Amniotic stem cell (primary cell): Measurements from ENCODE around the gene AGER.
A peak's percentile ranks its signal among the peaks of the same experiment; 100 is the strongest.
"Not testable (repeated sequence)": the region's sequence is repeated elsewhere in the genome, so short reads cannot be mapped to it uniquely, and the experiment has no call there.

Experiments
- DNase-seq: peaks from one replicate; lab custom pipeline; 2025; lab: John Stamatoyannopoulos, UW

Gene AGER

DNA sequence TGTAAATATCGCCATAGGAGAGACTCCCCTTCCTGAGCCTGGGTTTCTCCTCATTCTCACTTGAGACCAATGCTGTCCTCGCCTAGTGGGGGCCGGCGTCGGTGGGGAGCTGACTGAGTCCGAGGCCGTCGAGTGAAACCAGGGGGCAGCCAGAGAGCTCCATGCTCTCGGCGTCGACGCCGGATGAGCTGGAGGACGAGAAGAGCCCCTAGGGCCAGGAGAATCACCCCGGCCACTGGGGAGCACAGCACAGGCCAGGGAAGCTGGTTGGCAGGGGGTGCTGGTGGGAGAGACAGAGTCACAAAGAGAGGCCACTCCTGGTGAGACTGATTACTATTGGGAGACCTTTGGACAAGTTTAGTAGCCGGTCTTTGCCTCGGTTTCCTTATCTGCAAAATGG lies 14.8 kb upstream of the AGER start:
- DNase-seq = no peak

DNA sequence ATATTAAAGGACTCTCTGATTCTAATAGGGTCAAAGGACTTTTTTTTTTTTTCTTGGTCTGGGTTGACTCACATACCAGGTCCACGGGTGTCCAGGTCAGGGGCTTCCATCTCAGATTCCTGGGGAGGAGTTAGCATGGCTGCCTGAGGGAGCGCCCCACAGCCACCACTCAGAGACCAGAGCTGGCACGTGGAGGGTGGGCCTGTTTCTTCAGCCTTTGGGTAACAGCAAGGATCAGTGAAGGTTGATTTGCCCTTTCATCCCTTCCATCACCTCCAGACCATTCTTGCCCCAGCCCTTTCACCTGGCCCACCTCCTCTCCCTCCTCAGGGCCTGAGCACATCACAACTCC lies 14.3 kb upstream of the AGER start:
- DNase-seq = no peak

DNA sequence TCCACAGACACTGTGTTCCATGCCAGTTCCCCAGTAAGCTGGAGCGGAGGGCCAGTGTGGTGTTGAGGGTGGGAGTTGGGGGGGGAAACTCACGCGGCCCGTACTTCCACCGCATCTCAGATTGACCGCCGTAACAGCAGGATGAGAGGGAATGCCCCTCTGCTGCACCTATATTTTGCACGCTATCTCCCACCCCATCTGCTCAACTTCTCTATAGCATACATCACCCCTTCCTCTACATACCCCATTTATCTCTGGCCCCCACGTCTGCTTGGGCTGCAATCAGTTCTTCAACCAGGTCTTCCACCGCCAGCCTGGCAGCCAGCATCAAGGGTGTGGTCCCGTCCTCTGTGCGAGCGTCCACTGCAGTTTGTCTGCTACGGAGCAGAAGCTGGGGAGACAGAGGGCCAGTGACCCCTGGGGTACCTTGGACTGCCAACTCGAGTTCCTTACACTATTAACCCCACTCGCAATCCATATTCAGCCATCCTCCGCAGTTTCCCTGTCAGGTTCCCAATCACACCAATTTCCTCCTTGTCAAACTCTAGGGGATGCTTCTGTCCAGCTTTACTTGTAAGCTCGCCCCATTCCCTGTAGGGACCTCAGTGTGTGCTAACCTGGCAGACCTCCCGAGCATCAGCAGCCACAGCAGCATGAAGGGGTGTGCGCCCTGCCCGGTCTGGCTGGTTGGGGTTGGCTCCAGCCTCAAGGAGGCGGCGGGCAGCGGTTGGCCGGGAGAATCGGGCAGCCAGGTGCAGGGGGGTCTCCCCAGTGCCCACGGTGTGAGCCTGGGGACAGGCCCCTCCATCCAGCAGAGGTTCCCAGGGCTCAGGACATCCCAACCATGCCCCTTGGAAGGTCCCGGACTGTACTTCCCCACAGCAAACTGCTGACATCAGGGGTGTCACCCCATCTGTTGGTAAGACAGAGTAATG lies 12.9 kb upstream of the AGER start:
- DNase-seq = no peak

DNA sequence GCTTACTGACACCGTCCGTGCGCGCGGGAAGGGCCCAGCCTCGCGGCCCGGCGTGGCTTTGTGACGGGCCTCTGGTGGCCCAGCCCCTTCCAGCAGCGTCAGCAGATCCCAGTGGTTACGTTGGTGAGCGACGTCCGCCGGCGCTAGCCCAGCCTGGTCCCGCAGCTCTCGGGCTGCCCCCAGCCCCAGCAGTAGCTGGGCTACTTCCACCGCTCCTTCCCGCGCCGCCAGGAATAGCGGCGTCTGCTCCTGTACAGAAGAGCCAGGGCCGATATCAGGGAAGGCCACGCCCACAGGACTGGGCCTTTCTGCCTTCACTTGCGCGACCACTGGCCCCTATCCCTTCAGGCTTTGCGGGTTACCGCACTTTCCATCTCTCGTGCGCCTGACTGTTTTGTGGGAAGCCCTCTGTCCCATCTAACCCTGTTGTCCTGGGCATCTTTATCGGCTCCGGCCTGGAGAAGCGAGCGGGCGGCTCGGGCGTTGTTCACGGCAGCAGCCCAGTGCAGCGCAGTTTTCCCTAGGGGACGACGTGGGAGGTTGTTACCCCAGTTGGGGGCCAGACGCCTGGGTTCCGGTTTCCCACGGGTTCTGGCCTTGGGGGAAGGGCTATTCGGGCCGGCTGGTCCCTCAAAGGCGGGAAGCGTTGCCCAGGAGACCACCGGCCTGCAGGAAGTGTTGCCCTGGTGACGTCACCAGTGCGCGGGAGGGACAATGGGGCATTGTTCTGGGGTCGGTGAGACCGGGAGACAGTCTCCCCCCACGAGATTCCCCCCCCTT lies 12.0 kb upstream of the AGER start:
- peak; percentile 23 for DNase-seq

DNA sequence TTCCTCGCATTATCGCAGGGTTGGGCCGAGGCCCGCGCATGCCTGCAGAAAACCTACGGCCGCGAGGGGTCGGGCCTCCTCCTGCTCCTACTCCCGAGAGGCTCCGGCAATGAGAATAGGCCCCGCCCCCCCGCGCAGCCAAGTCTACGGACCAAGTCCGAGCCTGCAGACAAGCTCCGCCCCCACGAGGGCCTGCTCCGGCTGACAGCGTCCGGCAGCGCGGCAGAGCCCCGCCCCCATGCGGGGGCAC lies 11.5 kb upstream of the AGER start:
- DNase-seq = peak; percentile 98

DNA sequence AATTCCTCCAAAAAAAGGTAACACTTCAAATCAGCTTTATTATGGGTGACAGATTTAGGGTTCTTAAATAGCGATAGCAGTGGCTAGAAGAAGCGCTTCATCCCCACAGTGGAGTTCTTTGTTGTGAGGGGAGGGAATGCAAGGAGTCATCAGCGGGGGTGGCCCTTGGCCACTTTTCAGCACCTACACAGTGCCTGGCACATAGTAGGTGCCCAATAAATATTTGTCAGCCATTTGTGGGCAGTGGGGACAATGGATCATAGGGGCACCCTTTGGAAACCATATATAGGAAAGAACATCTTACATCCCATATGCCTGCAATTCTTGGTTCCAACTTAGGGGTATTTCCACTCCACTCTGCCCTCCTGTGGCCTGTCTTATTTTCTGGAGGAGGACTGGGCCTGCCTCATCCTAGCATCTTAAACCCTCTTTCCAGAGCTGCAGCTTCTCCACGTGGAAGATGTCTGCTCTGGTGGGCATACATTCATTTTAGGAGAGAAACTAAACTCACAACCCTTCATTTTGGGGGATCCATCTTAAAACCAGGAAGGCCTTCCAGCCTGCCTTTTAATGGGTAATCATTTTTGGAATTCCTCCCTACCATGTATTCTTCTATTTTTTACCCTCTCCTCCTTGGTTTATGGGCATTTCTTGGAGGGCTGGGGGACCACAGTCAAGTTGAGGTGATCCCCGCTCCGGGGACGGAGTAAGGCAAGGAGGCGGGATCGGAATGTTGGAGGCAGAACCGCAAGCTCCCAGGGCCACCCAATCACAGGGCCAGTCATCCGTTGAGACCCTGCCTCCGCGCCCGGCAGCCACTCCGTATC lies 11.0 kb upstream of the AGER start:
- peak; percentile 45 for DNase-seq

DNA sequence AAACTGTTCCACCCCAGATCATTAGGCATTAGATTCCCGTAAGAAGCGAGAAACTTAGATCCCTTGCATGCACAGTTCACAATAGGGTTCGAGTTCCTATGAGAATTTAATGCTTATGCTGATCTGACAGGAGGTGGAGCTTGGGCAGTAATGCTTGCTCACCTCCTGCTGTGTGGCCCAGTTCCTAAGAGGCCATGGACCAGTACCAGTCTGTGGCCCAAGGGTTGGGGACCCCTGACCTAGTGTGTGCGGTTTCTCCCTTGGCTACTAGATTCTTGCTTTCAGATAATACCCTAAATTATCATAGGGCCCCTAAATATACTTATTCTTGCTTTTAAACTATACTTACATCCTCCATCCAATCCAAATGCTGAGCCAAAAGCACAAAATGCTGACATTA lies 10.3 kb upstream of the AGER start:
- DNase-seq = no peak

DNA sequence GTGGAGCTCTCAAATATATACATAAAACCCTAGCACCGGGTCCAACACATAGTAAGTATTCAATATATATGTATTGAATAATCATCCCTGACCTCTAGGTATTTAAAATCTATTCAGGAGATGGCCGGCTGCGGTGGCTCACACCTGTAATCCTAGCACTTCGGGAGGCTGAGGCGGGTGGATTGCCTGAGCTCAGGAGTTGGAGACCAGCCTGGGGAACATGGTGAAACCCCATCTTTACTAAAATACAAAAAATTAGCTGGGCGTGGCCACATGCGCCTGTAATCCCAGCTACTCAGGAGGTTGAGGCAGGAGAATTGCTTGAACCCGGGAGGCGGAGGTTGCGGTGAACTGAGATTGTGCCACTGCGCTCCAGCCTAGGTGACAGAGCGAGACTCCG lies 9.0 kb upstream of the AGER start:
- DNase-seq = not testable (repeated sequence)

DNA sequence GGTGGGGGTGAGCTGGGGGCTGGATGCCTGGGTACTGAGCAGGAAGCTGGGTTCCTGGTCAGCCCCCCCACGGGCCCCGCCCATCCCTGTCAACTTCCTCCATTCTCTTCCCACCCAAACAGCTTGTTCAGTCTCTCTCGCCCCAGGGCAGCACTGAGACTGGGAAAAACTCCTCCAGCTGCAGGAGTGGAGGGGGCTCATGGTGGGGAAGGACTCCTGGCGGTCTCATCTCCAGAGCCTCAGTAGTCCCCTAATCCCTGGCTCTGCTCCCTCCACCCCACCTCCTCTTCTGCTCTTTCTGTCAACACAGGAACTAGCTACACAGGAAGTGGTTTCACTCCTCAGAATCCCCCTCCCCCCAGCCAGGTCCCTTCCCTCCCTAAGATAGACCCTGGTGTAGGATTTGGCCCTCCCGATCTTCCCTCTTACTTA lies 8.6 kb upstream of the AGER start, which contains the start of gene GPSM3:
GPSM3 (minus strand) TSS at position 36 of the 432 bp plus-strand sequence. CDS start 130 bp downstream, outside the sequence.
- DNase-seq = no peak

DNA sequence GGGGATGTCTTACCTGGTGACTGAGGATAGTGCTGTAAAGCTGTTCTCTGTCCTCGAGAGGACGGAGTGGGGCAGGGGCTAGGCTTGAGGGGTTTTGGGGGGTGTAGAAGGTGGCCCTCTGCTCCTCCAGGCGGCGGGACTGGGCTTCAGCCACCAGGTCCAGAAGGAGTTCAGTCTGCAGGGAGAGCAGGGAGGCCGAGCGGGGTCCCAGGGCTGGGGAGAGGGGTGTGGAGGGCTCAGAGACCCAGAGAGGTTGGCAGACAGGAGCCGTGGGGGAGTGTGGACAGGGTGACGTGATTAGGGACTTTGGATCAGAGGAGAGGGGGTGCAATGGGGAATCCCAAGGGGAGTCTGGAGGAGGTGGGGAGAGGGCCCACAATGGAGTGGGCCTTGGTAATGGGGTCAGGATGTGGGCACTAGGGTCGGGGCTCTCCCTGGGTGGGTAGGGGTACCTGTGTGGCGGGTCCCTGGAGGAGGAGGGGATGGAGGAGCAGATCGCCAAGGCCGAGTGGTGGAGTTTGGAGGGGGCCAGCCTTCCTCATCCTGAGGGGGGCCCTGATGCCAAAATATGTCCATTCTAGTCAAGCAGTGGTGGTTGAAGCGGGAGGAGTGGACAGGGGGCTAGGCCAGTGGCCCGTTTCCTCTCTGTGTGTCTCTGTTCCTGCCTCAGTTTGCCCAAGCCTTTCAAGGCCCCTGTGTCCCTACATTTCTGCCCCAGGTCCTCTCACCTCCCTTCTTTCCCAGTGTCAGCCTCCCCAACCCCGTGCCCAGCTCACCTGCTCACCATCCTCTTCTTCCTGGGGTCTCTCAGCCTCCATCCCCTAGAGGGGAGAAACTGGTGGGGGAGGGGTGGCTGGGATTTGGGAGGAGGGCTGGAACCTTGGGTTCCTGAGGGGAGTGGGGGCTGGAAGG lies 7.9 kb upstream of the AGER start:
- DNase-seq = no peak

DNA sequence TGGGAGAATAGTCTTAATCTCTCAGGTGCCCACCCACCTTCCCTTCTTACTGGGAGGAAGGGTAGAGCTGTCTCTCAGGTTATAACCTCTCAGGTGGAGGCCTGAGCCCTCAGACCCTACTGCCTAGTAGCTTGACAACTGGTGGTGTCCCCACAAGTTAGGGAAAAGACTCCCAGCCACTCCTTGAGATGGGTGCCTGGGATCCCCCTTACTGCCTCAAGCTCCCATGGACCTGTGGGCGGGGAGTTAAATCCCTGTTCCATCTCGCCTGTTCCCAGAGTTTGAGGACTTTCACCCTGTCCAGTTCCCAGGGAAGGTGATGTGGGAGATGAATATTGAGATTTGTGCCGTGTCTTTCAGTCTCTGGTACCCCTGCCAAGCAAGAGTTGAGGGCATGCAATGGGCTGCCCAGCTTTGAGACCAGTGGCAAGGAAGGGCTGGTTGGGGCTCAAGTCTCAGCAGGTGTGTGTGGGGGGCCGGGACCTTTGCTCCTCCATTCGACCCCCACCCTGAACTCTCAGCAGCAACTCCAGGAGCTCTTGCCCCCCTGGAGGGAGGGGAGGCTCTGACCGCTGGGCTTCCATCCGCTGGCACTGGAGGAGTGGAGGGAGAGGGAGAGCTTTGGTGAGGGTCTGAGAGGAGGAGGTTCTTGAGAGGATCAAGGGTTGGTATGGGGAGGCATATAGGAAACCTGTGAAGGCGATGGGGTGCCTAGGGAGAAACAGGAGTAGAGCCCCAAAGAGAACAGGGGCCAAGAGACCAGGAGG lies 7.0 kb upstream of the AGER start:
- no peak for DNase-seq

DNA sequence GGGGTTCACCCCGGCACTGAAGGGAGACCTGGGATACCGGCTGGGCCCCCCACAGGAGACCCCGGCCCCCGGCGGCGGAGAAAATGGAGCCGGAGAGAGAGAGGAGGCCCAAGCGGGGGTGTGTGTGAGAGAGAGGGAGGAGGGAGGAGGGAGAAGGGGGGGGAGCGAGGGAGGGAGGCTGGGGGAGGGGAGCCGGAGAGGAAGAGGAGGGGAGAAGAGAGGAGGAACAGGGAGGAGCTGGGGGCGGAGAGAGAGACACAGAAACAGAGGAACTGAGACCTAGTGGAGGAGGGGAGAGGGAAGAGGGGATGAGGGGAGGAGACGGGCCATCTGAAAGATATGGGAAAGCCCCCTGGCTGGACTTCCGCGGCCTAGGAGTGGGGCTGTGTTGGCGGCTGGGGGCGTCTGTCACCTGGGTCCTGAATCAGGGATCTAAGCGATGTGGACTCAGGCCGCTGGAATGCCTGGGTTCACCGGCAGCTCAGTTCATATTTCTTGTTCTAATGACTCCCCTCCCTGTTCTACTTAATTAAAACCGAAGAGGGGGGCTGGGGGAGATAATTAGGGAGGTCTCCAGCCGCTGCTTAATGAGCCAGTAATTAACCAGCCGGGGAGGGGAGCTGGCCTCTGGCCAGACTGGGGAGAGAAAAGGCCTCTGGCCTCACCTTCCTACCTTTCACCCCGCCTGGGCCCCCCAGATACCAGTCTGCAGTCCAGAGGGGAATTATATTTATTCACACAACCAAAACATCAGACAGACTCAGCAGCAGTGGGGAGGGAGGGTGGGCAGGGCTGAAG lies 6.2 kb upstream of the AGER start, which contains the start of gene PBX2:
PBX2 (minus strand) TSS at position 149 of the 798 bp plus-strand sequence. CDS start 287 bp downstream, outside the sequence.
- DNase-seq = peak; percentile 81

DNA sequence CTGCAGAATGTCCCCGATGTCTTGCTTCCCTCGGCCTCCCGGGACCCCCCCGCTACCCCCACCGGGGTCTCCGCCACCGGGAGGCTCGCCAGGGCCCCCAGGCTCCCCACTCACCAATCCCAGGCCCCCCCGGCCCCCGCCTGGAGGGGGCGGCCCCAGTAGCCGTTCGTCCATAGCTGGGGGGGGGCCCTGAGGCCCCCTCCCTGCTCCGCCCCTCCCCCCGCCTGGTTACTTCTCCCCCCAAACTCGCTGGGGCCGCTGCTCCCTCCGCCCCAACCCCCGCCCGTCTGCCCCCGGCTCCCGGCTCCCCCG lies 5.6 kb upstream of the AGER start:
- no peak for DNase-seq

DNA sequence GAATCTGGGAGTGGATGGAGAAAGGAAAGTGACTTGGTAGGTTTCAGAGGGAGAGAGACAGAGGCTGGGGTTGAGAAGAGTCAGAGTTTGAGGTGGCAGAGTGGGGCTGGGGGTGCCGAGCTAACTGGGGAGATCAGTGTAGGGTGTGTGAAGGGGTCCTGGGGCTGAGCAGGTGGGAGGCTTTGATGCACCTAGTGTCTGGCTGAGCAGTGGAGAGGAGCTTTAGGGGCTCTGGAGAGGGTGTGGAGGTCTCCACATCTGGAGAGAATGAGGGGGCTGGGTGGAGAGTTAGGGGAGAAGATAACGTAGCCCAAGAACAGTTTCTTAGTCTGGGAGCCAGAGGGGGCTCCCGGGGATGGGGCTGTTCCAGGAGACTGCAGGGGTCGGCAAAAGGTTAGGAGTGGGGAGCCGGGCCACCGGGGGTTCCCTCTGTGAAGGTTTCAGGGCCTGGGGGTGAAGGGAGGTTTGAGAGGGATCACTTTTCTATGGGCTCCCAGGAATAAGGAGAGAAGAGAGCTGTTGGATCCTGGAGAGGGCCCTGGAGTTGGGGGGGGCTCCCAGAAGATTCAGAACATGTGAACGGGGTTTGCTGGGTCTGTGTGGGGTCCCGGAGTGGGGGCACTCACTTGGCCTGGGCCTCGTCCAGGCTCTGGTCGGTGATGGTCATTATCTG lies 5.2 kb upstream of the AGER start:
- no peak for DNase-seq

DNA sequence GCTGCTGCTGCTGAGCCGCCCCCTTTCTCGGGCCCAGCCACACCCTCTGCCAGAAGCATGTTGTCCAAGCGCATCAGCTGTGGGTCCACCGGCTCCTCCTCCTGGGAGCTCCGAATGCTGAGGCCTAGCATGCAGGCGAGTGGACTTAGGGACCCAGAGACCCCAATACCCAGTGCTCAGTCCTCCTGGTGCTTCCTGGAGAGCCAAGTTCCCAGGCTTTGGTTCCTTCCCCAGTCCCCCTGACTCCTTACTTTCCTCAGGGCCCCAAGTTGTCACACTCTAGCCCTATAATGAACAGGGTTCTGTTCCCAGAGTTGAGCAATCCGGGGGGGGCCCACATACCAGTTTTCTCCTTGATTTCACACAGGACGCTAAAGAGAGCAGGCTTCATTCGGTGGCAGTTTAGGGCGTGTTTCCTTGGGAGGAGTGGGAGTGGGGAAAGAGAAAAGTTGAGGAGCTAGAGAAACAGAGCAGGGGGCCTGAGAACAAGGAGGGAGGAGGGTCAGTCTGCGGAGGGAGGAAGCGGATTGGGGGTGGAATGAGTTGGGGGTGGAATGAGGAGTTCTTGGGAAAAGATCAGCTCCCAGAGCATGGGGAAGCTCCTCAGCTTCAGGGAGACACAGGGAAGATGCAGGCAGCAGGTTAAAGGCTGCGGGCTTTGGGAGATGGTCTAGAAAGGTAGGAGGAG lies 4.5 kb upstream of the AGER start:
- DNase-seq = no peak

DNA sequence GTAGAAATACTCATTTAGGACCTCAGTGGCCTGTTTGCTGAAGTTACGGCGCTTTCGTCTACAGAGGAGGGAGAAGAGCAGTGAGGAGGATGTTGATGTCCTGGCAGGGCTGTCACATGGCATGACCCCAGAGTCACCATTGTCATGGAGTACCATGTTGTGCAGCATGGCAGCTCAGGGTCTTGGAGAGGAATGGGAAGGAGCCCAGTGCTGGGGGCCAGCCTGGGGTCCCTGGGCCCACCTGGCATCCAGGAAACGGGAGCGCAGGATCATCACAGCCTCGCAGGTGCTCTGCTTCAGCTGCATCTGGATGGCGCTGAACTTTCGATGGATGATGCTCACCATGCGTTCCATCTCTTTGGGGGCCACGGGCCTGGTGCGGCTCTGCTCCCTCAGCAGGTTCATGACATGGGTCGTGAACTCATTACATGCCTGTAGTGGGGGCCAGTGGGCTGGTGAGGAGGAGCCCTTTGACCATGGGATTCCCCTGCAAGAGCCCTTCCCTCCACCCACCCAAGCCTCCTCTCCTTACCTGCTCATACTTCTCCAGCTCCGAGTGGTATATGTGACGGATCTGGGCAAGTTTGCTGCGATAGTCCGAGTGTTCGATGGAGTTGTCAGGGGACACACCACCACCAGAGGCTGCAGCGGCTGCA lies 3.8 kb upstream of the AGER start:
- not testable (repeated sequence) for DNase-seq

DNA sequence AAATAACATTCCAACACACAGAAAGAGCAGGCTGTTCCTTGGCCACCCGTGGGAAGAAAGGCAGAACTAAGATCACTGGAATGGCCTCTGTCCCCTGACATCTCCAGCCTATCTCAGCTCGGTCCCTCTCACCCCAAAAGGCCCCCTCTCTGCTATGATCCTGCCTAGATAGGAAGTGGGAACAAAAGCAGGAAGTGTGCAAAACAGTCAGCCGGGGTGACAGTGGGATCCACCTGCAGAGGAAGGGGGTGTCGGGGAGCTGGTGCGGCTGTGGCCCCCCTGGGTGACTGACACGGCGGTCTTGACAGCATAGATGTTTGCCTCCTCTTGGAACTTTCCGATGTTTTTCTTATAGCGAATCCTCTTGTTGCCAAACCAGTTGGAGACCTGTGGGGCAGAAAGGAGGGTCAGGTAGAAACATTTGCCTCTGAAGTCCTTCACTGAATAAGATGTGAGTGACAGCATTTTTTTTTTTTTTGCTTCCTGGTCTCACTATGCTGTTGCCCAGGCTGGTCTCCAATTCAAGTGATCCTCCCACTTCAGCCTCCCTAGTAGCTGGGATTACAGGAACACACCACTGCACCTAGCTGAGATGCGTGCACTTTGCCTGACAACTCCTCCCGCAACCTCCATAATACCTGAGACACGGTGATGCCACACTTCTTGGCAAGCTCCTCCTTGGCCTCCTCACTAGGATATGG lies 3.1 kb upstream of the AGER start:
- DNase-seq = no peak
